ENCODE data around the gene MCM3.

MCM3 gene

DNA sequence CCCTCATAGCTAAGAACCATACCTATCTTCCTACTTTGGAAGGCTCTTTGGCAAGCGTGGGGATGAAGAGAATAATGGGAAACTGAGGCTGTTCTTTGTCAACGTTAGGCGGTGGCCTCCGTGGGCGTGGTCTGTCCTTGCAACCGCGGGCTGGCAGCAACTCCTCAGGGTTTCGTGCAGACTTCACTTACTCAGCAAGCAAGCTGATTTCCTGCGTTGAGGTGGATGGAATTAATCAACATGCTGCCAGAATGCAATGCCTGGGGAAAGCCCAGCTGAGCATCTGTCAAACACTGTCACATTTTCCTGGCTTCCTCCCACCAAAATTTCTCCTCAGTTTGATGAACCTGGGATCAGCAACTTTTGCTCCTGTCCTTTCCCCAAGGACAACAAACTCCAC lies 31.0 kb downstream of the MCM3 start:
- no peak for DNase-seq (ENCODE audit: extremely low read depth in 1 of 2, low read depth in 1 of 2)

DNA sequence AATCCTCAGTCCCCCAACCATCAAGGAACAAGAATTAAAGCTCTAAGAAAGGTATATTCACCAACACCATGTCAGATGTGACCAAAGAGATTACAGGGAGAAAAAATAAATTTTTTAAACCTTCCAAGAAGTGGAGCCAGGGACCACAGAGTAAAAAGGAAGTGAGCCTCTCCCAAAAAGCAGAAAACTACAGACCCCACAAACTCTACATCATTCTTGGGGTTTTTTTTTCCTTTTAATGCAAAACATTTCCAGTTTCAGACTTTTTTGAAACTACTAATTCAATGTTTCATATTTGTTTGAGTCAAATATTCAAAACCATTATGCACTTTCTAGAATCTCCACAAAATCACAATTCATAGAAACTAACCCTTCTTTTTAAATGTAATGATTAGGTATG lies 33.4 kb downstream of the MCM3 start:
- no peak for DNase-seq (ENCODE audit: extremely low read depth in 1 of 2, low read depth in 1 of 2)

DNA sequence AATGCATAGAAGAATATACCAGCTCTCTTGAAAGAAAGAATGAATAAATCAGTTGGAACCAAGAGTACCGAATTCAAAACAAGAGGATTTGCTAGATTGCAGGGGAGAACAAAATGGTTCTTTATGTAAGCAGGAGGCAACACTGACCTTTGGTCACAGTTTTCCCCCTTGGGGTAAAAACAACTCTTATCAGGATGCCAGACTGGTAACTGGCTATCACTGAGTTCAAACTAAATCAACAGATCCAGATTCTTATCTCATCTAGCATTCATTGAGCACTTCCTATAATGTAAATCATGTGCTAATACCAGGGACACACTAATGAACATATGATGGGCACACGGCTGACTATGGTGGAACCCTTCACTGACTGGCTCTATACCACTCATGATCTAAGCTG lies 35.5 kb downstream of the MCM3 start:
- DNase-seq (ENCODE audit: extremely low read depth in 1 of 2, low read depth in 1 of 2), result no peak

DNA sequence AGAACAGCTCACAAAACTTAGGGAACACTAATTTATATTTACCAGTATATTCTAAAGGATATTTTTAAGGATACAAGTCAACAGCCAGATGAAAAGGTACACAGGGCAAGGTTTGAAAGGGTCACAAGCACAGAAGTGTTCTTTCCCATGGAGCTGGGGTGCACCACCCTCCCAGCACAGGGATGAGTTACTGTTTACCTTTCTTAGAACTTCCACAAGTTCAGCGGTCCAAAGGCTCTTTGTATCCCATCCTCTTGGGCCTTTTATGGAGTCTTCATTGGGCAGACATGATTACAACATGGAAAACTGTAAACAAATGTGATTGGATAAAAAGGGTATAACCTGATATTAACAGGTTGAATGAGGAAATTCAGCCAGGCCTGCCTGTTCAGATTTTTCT lies 39.1 kb downstream of the MCM3 start:
- DNase-seq (ENCODE audit: extremely low read depth in 1 of 2, low read depth in 1 of 2), result no peak

DNA sequence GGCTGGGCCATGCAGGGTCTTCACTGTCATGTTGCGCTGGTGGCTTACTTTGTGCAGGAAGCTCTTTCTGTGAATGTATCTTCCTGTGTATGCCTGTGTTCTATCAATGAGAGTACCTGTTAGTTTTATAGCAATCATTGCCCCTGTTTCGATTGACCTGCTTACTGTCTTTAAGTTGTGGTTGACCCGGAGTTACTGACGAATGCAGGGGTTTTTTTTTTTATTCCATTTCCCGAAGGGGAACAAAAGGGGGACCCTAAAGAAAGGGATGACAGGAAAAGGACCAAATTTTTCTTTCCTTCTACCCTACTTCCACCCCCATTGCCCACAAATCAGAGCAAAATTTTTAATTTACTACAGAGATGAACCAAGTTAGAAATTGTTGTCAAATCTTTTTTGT lies 40.1 kb downstream of the MCM3 start, which contains the start of gene IL17F:
Gene IL17F (minus strand): TSS at position 101 of the 400 bp plus-strand sequence. CDS start 71 bp downstream, at position 30.
- DNase-seq (ENCODE audit: extremely low read depth in 1 of 2, low read depth in 1 of 2), result no peak

DNA sequence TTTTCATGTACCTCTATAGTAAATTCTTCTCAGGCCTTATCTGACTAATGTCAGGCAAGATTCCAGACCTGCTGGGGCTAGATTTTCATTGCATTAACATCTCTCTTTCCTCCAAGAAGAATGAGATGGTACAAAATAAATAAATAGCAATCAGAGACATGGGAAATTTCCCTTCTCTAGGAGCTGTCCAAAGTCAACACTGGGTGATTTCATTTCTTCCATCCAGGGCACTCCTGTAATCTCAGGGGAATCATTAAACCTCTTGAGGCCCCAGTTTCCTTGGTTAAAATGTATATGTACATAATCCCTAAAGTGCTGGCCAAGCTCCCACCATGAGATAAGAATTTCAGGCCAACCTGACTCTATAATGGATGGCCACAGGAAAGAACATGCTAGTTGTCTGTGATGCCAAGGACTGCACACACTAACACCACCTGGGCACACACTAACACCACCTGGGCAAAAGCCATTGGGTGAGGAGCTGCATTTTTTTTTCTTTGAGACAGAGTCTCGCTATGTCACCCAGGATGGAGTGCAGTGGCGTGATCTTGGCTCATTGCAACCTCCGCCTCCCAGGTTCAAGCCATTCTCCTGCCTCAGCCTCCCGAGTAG lies 41.2 kb downstream of the MCM3 start:
- DNase-seq (ENCODE audit: extremely low read depth in 1 of 2, low read depth in 1 of 2), result no peak

DNA sequence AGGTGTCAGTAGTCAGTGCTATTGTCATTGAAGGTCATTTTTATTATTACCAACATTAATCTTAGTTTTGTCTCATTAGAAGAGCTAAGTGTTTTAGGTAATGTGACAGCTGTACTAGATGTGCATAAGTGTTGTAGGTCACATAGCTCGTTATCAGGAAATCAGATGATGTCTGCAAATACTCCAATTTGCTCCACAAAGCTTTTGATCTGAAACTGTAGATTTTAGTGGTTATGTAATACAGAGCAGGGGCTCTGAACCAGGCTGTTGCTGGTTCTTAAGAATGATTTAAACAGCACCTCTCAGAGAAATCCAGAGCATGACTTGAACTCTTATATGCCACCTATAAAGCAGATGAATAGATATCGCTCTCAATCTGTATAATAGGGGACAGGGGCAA lies 42.7 kb downstream of the MCM3 start:
- no peak for DNase-seq (ENCODE audit: extremely low read depth in 1 of 2, low read depth in 1 of 2)

DNA sequence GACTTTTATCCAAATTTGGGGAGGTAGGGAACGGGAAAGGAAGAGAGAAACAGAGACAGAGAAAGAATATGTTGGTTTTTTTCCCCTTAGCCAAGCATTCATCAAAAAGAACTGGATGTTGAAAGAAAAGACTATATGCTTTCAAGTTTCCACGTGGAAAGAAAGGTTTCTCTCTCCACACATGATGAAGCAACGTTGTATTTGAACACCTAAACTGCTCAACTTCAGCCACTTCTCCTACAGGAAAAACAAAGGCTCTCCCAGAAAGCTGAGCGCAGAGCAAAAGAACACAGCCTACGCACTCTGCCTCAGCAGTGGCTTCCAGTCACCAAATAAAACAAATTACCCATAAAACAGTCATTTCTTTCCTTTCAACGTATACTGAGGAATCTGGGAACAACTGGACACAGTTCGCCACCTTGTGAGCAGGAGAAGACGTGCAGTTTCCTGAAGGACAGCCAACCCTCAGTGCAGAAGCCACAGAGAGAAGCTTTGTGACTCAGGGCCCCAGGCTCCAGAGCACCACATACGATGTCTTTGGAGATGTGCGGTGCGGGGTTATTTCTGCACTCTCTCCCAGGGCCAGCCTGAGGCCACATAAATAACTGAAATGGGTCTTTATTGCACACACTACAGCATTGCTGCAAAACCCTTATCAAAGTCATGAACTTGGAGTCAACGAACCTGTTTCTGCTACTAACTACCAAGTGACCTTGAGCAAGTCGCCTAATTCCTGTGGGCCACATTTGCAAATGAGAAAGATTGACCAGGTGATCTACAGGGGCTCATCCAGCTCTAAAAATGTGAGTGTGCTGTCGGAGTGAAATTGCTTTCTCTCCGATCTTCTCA lies 50.3 kb downstream of the MCM3 start:
- no peak for DNase-seq (ENCODE audit: extremely low read depth in 1 of 2, low read depth in 1 of 2)

DNA sequence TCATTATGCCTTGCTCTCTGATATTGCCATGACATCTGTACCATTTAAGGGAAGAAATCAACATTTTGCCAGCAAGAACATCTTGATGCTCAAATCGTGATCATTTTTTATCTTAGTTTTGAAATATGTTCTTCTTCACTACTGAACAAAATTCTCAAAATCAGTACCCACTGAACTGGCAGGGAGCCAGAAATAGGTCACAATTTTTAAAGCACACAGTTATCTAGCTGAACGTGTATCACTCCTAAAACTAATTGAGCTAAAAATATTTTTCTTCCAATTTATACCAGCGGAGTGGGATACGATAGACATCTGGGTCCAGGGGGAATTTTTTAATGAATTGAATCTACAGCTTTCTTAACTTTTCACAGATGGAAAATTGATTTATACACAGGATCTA lies 51.5 kb downstream of the MCM3 start:
- no peak for DNase-seq (ENCODE audit: extremely low read depth in 1 of 2, low read depth in 1 of 2)

DNA sequence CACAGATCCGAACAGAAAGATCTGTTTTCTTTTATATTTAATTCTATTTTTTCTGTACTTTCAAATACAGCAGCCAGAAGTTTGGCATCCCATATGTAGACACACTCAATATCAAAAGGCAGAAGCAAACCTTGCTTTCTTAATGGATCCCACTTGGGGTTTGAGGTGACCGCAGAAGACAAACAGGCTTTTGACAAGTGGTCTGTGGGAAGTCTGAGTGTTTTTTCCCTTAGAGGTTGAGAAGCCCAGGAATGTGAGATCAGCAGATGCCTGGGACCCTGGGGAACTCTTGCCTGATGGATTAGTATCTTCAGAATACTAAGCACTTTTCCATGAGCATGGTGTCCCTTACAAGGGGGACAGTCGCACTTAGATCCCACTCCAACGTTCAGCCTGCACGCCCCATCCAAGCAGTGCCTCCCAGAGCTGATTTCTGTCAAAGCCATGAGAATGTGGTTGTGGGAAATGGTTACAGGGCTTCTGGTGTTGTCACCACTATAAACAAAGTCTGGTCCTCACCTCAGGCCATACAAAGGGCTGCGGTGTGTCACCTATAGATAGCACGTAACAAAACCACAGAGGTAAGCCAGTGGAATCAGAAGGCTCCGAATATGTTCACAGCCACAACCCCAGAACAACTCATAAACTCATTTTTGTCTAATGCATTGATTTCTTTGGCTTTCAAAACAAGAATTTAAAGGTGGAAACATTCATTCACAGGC lies 53.0 kb downstream of the MCM3 start:
- DNase-seq (ENCODE audit: extremely low read depth in 1 of 2, low read depth in 1 of 2), result no peak

DNA sequence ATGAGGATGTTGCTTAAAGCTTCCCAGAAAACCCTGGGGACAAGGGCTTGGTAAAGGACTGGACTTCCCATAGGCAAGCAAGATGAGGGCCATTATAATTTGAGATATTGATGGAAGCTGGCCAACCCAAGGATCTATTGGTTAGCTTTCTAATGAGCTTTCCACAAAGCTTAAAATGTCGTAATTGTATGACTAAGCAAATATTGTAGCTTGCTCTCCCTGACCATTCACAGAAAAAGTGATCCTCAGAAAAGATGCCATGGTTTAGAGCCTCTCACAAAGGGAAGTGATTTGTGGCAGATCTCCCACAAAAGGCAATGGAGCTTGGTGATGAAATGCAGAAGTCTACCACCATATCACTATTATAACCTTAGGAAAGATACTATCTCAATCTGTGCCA lies 53.9 kb downstream of the MCM3 start:
- no peak for DNase-seq (ENCODE audit: extremely low read depth in 1 of 2, low read depth in 1 of 2)

DNA sequence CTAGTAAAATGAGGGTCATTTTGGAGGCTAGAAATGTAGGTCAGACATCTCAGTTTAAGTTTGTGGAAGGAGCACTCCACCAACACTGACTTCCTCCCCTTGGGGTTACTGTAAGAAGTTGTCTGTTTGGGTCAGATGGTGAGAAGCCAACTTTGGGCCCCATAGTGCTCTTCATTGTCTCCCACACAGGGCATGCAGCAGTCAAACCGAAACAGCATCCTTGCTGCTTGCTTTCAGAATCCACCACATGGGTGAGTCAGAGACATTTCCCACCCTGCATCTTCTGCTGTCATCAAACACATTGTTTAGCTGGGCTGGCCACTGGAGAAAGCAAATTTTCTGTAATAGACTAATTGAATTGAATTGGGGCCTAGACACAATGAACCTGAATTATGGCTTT lies 57.0 kb downstream of the MCM3 start:
- DNase-seq (ENCODE audit: extremely low read depth in 1 of 2, low read depth in 1 of 2), result no peak

DNA sequence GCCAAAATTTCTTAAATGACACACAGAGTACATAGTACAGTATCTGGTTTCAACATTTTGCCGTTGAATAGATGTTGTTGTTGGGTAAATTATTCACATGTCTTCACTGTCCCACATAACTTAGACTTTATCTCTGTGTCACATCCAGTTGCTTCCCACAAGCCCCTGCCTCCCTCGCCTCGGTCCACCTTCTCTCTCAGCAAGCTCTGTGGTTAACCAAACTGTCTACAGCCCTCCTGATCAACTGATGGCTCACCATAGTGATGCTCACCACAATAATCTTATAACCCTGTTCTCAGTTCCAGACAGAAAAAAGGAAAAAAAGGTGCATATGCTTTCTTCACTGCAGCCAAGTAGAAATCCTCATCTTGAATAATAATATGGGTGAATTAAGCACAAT lies 63.2 kb downstream of the MCM3 start:
- DNase-seq (ENCODE audit: extremely low read depth in 1 of 2, low read depth in 1 of 2), result no peak

DNA sequence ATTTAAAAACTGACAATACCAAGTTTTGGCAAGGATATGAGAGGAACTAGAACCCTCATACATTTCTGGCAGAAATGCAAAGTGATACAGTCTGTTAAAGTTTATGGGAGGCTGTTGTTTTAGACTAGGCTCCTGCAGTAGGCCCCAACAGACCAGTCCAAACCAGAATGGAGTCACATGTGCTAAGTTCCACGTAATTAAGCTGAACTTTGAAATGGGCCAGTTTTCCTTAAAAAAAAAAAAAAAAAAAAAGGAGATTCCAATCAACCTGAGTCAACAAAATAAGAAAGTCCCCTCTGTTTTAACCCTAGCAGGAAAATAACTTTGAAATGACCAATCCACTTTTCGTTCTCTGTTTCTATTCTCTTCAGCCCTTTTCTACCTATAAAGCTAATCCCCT lies 66.8 kb downstream of the MCM3 start:
- no peak for DNase-seq (ENCODE audit: extremely low read depth in 1 of 2, low read depth in 1 of 2)

DNA sequence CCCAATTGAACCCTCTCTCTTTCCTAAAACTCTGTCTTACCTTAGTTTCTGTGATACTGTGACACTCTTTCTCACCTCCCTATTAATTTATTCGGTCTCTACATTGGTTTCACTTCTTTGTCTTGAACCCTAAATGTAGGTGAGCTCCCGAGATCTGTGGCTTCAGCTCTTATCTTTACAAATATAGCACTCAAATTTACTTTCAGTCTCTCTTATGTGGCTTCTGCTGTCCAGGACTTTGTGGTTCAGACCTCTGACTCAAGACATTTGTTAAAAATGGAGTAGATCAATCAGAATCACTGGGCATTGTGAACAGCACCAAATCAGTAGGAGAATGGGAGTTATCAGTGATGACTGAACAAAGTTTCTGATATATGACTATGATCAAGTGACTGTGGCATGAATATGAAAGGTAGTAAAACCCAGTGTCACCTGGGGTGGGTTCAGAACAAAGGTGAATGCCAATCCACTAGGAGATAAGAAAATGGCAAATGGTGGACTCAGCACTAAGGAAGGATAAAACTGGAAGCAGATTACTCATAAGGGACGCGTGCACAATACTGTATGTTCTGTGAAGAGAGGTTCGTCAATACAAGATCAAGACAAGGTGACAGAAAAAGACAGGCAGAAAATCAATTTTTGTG lies 67.5 kb downstream of the MCM3 start:
- DNase-seq (ENCODE audit: extremely low read depth in 1 of 2, low read depth in 1 of 2), result no peak

DNA sequence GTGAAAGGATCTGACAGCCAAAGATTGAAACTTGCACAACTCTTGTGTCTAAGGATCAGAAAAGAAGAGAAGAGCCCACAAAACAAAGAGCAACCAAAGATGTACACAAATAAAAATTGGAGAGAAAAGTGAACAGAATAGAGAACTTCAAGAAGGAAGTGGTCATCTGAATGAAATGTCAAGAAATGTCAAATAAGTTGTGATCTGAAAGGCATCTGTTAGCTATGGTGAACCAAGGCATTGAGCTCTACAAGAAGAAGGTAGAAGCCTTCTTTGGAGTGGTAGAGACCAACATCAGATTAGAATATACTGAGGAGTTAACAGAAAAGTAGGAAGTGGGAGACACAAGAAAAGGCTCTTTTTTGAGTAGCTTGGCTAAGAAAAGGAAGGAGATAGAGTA lies 68.8 kb downstream of the MCM3 start:
- no peak for DNase-seq (ENCODE audit: extremely low read depth in 1 of 2, low read depth in 1 of 2)
